GM10266 (cell line): ENCODE results near the gene ALKBH5.

Source experiments
- DNase-seq: peaks from one replicate; pipeline ENCODE4 v3.0.0; 2012; ENCODE audit errors: extremely low spot score
- TF ChIP-seq, protein P1 (sequence below): IDR thresholded peaks from 2 replicates; pipeline ENCODE4 v1.5.1; 2012; ENCODE audit warnings: mild to moderate bottlenecking, low read depth; ENCODE audit not compliant: control insufficient read depth, insufficient read depth; ENCODE audit errors: missing control alignments

Gene ALKBH5

DNA sequence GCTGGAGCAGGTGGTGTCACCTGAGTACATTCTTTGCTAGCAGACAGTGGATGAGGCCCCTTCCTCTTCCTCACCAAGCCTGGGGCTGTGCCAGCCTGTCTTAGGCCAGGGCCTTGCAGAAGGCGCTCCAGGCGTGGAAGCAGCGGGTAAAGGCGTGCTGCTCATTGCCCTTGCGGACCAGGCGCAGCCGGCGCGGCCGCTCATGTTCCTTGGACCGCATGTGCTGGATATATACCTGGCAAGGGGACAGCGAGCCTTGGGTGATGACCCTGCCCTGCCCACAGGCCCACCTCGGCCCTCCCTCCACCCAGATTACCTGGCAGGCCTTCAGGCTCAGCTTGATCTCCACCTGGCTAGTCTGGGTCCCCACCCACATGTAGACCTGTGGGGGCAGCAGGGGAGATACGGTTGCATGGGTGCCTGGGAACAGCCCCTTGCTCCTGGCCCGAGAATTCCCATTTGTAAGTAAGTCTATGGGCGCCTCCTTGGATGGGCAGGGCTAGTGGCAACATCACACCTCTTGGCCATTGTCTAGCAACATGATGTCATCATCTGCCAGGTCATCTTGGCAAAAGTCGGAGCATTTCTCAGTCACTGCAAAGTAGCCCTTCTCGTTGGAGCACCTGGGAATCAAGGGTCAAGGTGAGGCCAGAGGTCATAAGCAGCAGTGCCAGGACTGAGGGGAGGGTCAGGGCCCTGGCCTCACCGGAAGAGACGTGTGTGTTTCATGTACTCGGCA lies 61.6 kb downstream of the ALKBH5 start:
- no peak for DNase-seq
- TF ChIP-seq, protein P1, sequence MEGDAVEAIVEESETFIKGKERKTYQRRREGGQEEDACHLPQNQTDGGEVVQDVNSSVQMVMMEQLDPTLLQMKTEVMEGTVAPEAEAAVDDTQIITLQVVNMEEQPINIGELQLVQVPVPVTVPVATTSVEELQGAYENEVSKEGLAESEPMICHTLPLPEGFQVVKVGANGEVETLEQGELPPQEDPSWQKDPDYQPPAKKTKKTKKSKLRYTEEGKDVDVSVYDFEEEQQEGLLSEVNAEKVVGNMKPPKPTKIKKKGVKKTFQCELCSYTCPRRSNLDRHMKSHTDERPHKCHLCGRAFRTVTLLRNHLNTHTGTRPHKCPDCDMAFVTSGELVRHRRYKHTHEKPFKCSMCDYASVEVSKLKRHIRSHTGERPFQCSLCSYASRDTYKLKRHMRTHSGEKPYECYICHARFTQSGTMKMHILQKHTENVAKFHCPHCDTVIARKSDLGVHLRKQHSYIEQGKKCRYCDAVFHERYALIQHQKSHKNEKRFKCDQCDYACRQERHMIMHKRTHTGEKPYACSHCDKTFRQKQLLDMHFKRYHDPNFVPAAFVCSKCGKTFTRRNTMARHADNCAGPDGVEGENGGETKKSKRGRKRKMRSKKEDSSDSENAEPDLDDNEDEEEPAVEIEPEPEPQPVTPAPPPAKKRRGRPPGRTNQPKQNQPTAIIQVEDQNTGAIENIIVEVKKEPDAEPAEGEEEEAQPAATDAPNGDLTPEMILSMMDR: no peak

DNA sequence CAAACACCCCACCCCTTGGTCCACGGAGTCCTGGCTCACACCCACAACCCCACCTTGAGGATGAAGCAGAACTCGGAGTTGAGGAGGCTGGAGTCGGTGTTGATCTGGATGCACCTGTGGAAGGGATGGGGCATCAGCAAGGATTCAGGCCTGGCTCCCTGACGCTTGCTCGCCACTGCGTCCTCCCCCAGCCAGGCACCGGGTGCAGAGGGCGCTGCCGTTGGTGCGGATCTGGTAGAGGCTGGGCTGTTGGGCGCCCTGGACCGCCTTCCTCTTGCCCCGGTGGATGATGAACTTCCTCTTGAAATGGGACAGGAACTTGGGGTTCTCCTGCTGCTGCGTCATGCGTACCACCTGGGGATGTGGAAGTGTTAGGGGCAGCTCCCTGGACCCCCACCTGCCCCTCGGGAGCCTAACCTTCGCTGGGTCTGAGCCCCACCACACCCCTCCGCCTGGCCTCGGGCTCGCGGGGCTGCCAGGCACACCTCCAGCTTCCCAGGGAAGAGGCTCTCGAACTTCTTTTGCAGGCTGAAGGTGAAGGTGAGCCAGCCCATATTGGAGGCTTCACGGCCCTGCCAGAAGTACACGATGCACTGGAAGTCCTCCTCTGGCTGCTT lies 62.6 kb downstream of the ALKBH5 start:
- TF ChIP-seq, protein P1: no peak
- no peak for DNase-seq

DNA sequence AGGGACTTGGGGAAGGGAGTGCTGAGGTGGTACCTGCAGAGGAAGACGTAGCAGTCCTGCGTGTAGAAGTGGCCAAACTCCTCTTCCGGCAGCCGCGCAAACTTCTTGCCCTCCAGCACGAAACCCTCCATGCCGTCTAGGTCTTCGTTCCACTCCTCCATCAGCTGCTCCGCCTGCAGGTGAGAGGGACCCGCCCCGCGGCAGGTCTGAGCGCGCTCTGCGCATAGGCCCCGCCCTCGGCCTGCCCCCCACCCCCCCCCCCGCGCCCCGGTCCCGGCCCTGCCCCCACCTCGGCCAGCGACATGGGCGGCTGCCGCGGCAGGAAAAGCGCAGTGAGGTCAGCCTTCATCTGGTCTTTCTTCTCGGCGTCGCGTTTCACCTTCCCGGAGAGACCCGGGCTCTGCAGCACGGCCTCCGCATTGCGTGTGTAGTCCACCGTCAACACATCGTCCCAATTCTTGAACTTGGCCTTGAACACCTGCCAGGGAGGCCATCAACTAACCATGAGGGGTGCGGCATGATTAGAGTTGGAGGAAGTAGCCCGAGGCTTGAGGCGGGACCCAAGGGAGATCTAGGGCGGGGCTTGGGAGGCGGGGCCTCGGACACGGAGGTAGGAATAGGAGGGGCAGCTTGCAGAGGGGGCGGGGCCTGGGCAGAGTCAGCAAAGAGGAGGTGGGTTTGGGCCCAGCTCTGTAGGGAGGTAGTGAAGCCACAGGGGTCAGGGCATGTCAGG lies 63.4 kb downstream of the ALKBH5 start:
- TF ChIP-seq, protein P1: no peak

DNA sequence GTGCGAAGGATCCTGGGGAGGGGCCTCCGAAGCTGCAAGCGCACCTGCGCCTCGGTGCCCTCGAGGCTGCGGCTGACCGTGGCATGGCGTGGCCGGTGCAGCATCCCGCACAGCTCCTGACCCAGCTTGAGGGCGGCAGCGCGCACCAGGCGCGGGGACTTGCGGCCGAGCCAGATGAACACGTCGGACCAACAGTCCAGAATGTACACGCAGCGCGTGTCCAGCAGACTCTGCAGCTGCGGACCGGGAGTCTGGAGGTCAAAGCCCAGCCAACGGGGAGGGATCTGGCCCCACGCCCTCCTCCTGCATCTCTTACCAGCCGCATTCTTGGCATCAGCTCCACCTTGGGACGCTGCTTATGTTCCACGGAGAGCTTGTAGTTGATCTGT lies 64.0 kb downstream of the ALKBH5 start:
- DNase-seq: no peak
- TF ChIP-seq, protein P1: no peak

More for the DNA sequence above, 63.4 kb downstream of the ALKBH5 start:
- DNase-seq: peak; percentile 82

DNA sequence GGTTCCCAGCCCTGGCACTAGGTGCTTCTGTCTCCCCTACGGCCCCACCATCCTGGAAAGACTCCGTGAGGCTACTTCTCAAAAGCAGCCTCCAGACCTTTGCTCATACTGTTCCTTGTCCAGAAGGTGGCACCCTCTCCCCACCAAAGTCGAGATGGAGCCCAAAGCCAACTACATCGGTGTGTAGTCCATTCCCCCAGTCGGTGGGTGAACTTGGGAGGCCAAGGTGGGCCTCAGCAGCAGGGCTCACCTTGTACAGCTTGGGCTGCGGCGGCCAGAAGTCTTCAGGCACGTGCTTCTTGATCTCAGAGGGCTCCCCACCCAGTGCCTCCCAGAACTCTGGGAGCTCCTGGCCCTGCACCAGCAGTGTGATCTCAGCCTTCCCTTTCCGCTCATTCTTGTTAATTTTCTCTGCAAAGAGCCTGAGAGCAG lies 64.7 kb downstream of the ALKBH5 start:
- DNase-seq: peak; percentile 96
- TF ChIP-seq, protein P1: peak; percentile 83

DNA sequence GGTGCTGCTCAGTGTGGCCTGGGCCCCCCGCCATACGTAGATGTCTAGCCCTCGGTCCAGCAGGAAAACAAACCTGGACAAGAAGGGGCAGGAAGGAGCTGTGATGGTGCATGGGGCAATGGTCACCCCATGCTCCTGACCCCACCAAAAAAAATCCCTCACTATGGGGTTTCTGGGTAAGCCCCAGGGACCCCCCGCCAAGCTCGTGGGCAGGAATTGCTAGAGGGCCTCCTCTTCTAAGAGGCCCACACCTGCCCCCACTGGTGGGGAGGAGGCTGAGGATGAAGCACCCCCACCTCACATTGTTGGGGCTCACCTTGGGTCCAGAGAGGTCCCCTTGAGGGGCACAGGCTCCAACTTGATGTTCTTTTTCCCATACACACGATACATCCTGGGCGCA lies 65.2 kb downstream of the ALKBH5 start:
- TF ChIP-seq, protein P1: no peak
- DNase-seq: no peak
